SJCRH30 (cell line): ENCODE measurements around the gene VPS72. TPM values are rescaled to one million over a fixed set of nuclear protein-coding genes. Genes with fewer than 3 reads are reported as not detected.
A peak's percentile ranks its signal among the peaks of the same experiment; 100 is the strongest.
"Not testable (repeated sequence)": the region's sequence is repeated elsewhere in the genome, so short reads cannot be mapped to it uniquely, and the experiment has no call there.

ENCODE experiments used
- DNase-seq, 2 experiments: peaks; one replicate each; pipeline ENCODE4 v3.0.0-alpha.2; 2015 to 2020
- H3K27ac ChIP-seq: fragments of 250-450 bp; sonication (Bioruptor Pico); 2 replicates; pipeline ENCODE4 v1.5.1; 2020; ENCODE audit warnings: mild to moderate bottlenecking, moderate library complexity
- H3K27me3 ChIP-seq: fragments of 250-450 bp; sonication (Bioruptor Pico); 2 replicates; pipeline ENCODE4 v1.5.1; 2020; ENCODE audit warnings: mild to moderate bottlenecking, moderate library complexity
- H3K36me3 ChIP-seq: fragments of 250-450 bp; sonication (Bioruptor Pico); 2 replicates; pipeline ENCODE4 v1.5.1; 2020; ENCODE audit warnings: mild to moderate bottlenecking, moderate library complexity
- H3K4me1 ChIP-seq: fragments of 250-450 bp; sonication (Bioruptor Pico); 2 replicates; pipeline ENCODE4 v1.5.1; 2020; ENCODE audit warnings: mild to moderate bottlenecking, moderate library complexity
- H3K4me3 ChIP-seq: fragments of 250-450 bp; sonication (Bioruptor Pico); 2 replicates; pipeline ENCODE4 v1.5.1; 2020; ENCODE audit warnings: mild to moderate bottlenecking, moderate library complexity
- H3K9me3 ChIP-seq: fragments of 250-450 bp; sonication (Bioruptor Pico); replicated peaks from 2 replicates; pipeline ENCODE4 v1.5.1; 2020; ENCODE audit warnings: mild to moderate bottlenecking, moderate library complexity
- total RNA-seq: library from RNA; depleted of rRNA; stranded (reverse); fragments of >200 nt; shearing (Covaris generic); gene quantifications from 2 replicates; pipeline ENCODE4 v1.2.3, GENCODE V29; 2014; rRNA removed

VPS72 gene
- 49.4 and 55.2 TPM in 2 replicates for total RNA-seq

GRCh38 chr1:151189637-151190445 is at the start of gene VPS72:
TSS of gene VPS72 (minus strand) at chr1:151190197. CDS start at chr1:151190121, 76 bp downstream.
- DNase-seq, result peak; percentile 86 to 91

GRCh38 chr1:151238467-151238739 is 48.4 kb upstream of the VPS72 start:
- no peak overlapping the region for H3K4me3 ChIP-seq
- no peak overlapping the region for H3K27ac ChIP-seq
- H3K9me3 ChIP-seq, result no peaks in the 10 kb centered on the region
- H3K27me3 ChIP-seq, result no peaks in the 10 kb centered on the region
- peaks cover 80% of the 10 kb centered on the region for H3K36me3 ChIP-seq
- H3K4me1 ChIP-seq, result peaks cover 3% of the 10 kb centered on the region; the same call in 1 of the 2 replicates
- peak in 1 of 2 experiments; percentile 16 for DNase-seq

More at GRCh38 chr1:151189637-151190445, at the start of gene VPS72:
- Histone ChIP-seq H3K27me3 (no peaks in the 10 kb centered on the region), H3K9me3 (no peaks in the 10 kb centered on the region), H3K27ac (peak within 1 kb of the TSS; percentile 48), H3K4me3 (peak within 1 kb of the TSS; percentile 79), H3K36me3 (peaks cover 8% of the 10 kb centered on the region; the same call in 1 of the 2 replicates), H3K4me1 (no peaks in the 10 kb centered on the region)

- Histone ChIP-seq H3K4me3 (no peak overlapping the region), H3K36me3 (peaks cover 80% of the 10 kb centered on the region), H3K9me3 (no peaks in the 10 kb centered on the region), H3K4me1 (peaks cover 3% of the 10 kb centered on the region; the same call in 1 of the 2 replicates), H3K27ac (no peak overlapping the region), H3K27me3 (no peaks in the 10 kb centered on the region)
- DNase-seq, result no peak
These were observed 47.9 kb upstream of the VPS72 start for GRCh38 chr1:151237678-151238466.

- Histone ChIP-seq H3K36me3 (peaks cover 81% of the 10 kb centered on the region), H3K27me3 (no peaks in the 10 kb centered on the region), H3K4me1 (peaks cover 3% of the 10 kb centered on the region; the same call in 1 of the 2 replicates), H3K4me3 (no peak overlapping the region), H3K27ac (no peak overlapping the region), H3K9me3 (no peaks in the 10 kb centered on the region)
- no peak for DNase-seq
These were observed 45.2 kb upstream of the VPS72 start for GRCh38 chr1:151235235-151235634.

GRCh38 chr1:151222130-151222529 is 32.1 kb upstream of the VPS72 start:
- no peak overlapping the region for H3K4me3 ChIP-seq
- no peak for DNase-seq
- H3K4me1 ChIP-seq, result no peaks in the 10 kb centered on the region
- no peaks in the 10 kb centered on the region for H3K9me3 ChIP-seq
- no peak overlapping the region for H3K27ac ChIP-seq
- H3K27me3 ChIP-seq, result no peaks in the 10 kb centered on the region
- peaks cover 18% of the 10 kb centered on the region for H3K36me3 ChIP-seq

- H3K4me3 ChIP-seq, result no peak overlapping the region
- no peak overlapping the region for H3K27ac ChIP-seq
- H3K36me3 ChIP-seq, result peaks cover 13% of the 10 kb centered on the region
- H3K4me1 ChIP-seq, result no peaks in the 10 kb centered on the region
- H3K27me3 ChIP-seq, result no peaks in the 10 kb centered on the region
- DNase-seq, result no peak
- H3K9me3 ChIP-seq, result no peaks in the 10 kb centered on the region
These were observed 31.6 kb upstream of the VPS72 start for GRCh38 chr1:151221616-151222015.

- no peak overlapping the region for H3K4me3 ChIP-seq
- H3K27me3 ChIP-seq, result no peaks in the 10 kb centered on the region
- peaks cover 31% of the 10 kb centered on the region for H3K36me3 ChIP-seq
- no peak for DNase-seq
- no peak overlapping the region for H3K27ac ChIP-seq
- H3K4me1 ChIP-seq, result no peaks in the 10 kb centered on the region
- H3K9me3 ChIP-seq, result no peaks in the 10 kb centered on the region
These were observed 23.6 kb upstream of the VPS72 start for GRCh38 chr1:151213560-151213959.

GRCh38 chr1:151211972-151212705 is 22.1 kb upstream of the VPS72 start:
- H3K36me3 ChIP-seq, result peaks cover 35% of the 10 kb centered on the region
- H3K27ac ChIP-seq, result no peak overlapping the region
- H3K9me3 ChIP-seq, result no peaks in the 10 kb centered on the region
- H3K4me3 ChIP-seq, result no peak overlapping the region
- no peaks in the 10 kb centered on the region for H3K4me1 ChIP-seq
- no peaks in the 10 kb centered on the region for H3K27me3 ChIP-seq
- DNase-seq, result no peak

- H3K4me3 ChIP-seq, result no peak overlapping the region
- no peaks in the 10 kb centered on the region for H3K4me1 ChIP-seq
- peaks cover 48% of the 10 kb centered on the region for H3K36me3 ChIP-seq
- no peak for DNase-seq
- no peak overlapping the region for H3K27ac ChIP-seq
- H3K9me3 ChIP-seq, result no peaks in the 10 kb centered on the region
- H3K27me3 ChIP-seq, result no peaks in the 10 kb centered on the region
These were observed 20.8 kb upstream of the VPS72 start for GRCh38 chr1:151210830-151211229.

- not testable (repeated sequence) for H3K4me1 ChIP-seq, H3K4me3 ChIP-seq, DNase-seq, H3K27ac ChIP-seq, H3K27me3 ChIP-seq, H3K9me3 ChIP-seq
- peaks cover 35% of the 10 kb centered on the region for H3K36me3 ChIP-seq
These were observed 15.5 kb upstream of the VPS72 start for GRCh38 chr1:151205381-151205965.

GRCh38 chr1:151199873-151200581 is 10.0 kb upstream of the VPS72 start:
- Histone ChIP-seq H3K4me1 (peaks cover 2% of the 10 kb centered on the region; the same call in 1 of the 2 replicates), H3K27me3 (no peaks in the 10 kb centered on the region), H3K27ac (no peak overlapping the region), H3K9me3 (no peaks in the 10 kb centered on the region), H3K4me3 (peak overlapping the region; percentile 73), H3K36me3 (peaks cover 6% of the 10 kb centered on the region; the same call in 1 of the 2 replicates)
- no peak for DNase-seq

GRCh38 chr1:151198254-151199127 is 8.5 kb upstream of the VPS72 start, which contains the start of gene PIP5K1A:
TSS of gene PIP5K1A (plus strand) at chr1:151198552. CDS start at chr1:151198997, 445 bp downstream.
- H3K27ac ChIP-seq, result peak within 1 kb of the TSS; percentile 53
- H3K4me3 ChIP-seq, result peak within 1 kb of the TSS; percentile 73
- H3K36me3 ChIP-seq, result peaks cover 4% of the 10 kb centered on the region; the same call in 1 of the 2 replicates
- peaks cover 2% of the 10 kb centered on the region; the same call in 1 of the 2 replicates for H3K4me1 ChIP-seq
- no peaks in the 10 kb centered on the region for H3K27me3 ChIP-seq
- H3K9me3 ChIP-seq, result no peaks in the 10 kb centered on the region
- peak; percentile 98 to 99 for DNase-seq

GRCh38 chr1:151197863-151198253 is 7.9 kb upstream of the VPS72 start:
- H3K27ac ChIP-seq, result no peak overlapping the region; the same call in 1 of the 2 replicates
- no peaks in the 10 kb centered on the region for H3K9me3 ChIP-seq
- DNase-seq, result no peak
- peaks cover 2% of the 10 kb centered on the region; the same call in 1 of the 2 replicates for H3K4me1 ChIP-seq
- H3K27me3 ChIP-seq, result no peaks in the 10 kb centered on the region
- H3K36me3 ChIP-seq, result peaks cover 4% of the 10 kb centered on the region; the same call in 1 of the 2 replicates
- H3K4me3 ChIP-seq, result peak overlapping the region; percentile 73
